Neural progenitor cell (in vitro differentiated cells): ENCODE data around the gene EVI2A. TPM values are rescaled to one million over a fixed set of nuclear protein-coding genes. Genes with fewer than 3 reads are reported as not detected.
"Not testable (repeated sequence)": the region's sequence is repeated elsewhere in the genome, so short reads cannot be mapped to it uniquely, and the experiment has no call there.

Experiments used
- DNase-seq: peaks from one replicate; pipeline ENCODE4 v3.0.0-alpha.2; 2016; ENCODE audit warnings: low spot score
- H2AFZ ChIP-seq: fragments of 200-600 bp; sonication (generic); replicated peaks from 2 replicates; pipeline ENCODE4 v1.6.1; 2016; ENCODE audit warnings: antibody characterized with exemption
- H3F3A ChIP-seq: fragments of 200-600 bp; sonication (generic); 2 replicates; pipeline ENCODE4 v1.6.1; 2016; ENCODE audit warnings: antibody characterized with exemption, low read depth
- H3K27ac ChIP-seq: fragments of 200-600 bp; sonication (generic); 2 replicates; pipeline ENCODE4 v1.5.1; 2016; ENCODE audit warnings: mild to moderate bottlenecking
- H3K27me3 ChIP-seq: fragments of 200-600 bp; sonication (generic); 2 replicates; pipeline ENCODE4 v1.6.1; 2016; ENCODE audit warnings: mild to moderate bottlenecking, moderate library complexity
- H3K36me3 ChIP-seq: fragments of 200-600 bp; sonication (generic); 2 replicates; pipeline ENCODE4 v1.5.1; 2016
- H3K4me1 ChIP-seq: fragments of 200-600 bp; sonication (generic); 2 replicates; pipeline ENCODE4 v1.6.1; 2016; ENCODE audit warnings: mixed run types
- H3K4me2 ChIP-seq: fragments of 200-600 bp; sonication (generic); 2 replicates; pipeline ENCODE4 v1.6.1; 2016
- H3K4me3 ChIP-seq: fragments of 200-600 bp; sonication (generic); 2 replicates; pipeline ENCODE4 v1.5.1; 2016
- H3K79me2 ChIP-seq: fragments of 200-600 bp; sonication (generic); 2 replicates; pipeline ENCODE4 v1.6.1; 2016; ENCODE audit warnings: low read depth
- H3K9ac ChIP-seq: fragments of 200-600 bp; sonication (generic); 2 replicates; pipeline ENCODE4 v1.6.1; 2016
- H3K9me3 ChIP-seq: fragments of 200-600 bp; sonication (generic); 2 replicates; pipeline ENCODE4 v1.5.1; 2016; ENCODE audit warnings: low read depth
- H4K20me1 ChIP-seq: fragments of 200-600 bp; sonication (generic); 2 replicates; pipeline ENCODE4 v1.6.1; 2016; ENCODE audit warnings: low read depth
- H3K27ac Mint-ChIP-seq: 3 replicates; pipeline ENCODE4 v1.8.0; 2021; ENCODE audit warnings: mixed read lengths
- H3K27me3 Mint-ChIP-seq: 2 replicates; pipeline ENCODE4 v1.8.0; 2022; ENCODE audit warnings: low read depth, mild to moderate bottlenecking, inconsistent platforms, moderate library complexity, mixed read lengths; ENCODE audit not compliant: insufficient read depth
- H3K36me3 Mint-ChIP-seq: 3 replicates; pipeline ENCODE4 v1.8.0; 2021; ENCODE audit warnings: mixed read lengths
- H3K4me1 Mint-ChIP-seq: 3 replicates; pipeline ENCODE4 v1.8.0; 2021; ENCODE audit warnings: mixed read lengths
- H3K4me3 Mint-ChIP-seq: 3 replicates; pipeline ENCODE4 v1.8.0; 2021; ENCODE audit warnings: mild to moderate bottlenecking, moderate library complexity, mixed read lengths
- H3K9me3 Mint-ChIP-seq: 3 replicates; pipeline ENCODE4 v1.8.0; 2020; ENCODE audit warnings: mixed read lengths
- CTCF ChIP-seq: fragments of 200-600 bp; sonication (generic); IDR thresholded peaks from 2 replicates; pipeline ENCODE4 v1.5.1; 2017; ENCODE audit warnings: antibody characterized with exemption, mild to moderate bottlenecking
- EZH2 ChIP-seq: fragments of 200-600 bp; sonication (generic); IDR thresholded peaks from 2 replicates; pipeline ENCODE4 v1.6.1; 2017; ENCODE audit warnings: antibody characterized with exemption, mild to moderate bottlenecking, moderate library complexity
- EZH2phosphoT487 ChIP-seq: fragments of 200-600 bp; sonication (generic); IDR thresholded peaks from 2 replicates; pipeline ENCODE4 v1.6.1; 2017; ENCODE audit warnings: antibody characterized with exemption
- total RNA-seq: library from RNA; depleted of rRNA; stranded (reverse); fragments of >200 nt; gene quantifications from 2 replicates; pipeline ENCODE4 v1.2.3, GENCODE V29; 2015; ENCODE audit warnings: low replicate concordance

The EVI2A gene
- total RNA-seq, 1 donor from 2014 or later: not detected

GRCh38 chr17:31294231-31294630, 27.2 kb downstream of the EVI2A start:
- Histone ChIP-seq H3F3A (no peaks in the 10 kb centered on the region), H4K20me1 (no peaks in the 10 kb centered on the region), H3K27ac (peak overlapping the region; percentile 29), H3K9ac (no peak overlapping the region), H3K27me3 (no peaks in the 10 kb centered on the region), H3K4me2 (no peak overlapping the region), H3K4me3 (no peak overlapping the region), H3K36me3 (no peaks in the 10 kb centered on the region), H2AFZ (no peak overlapping the region), H3K4me1 (peaks cover 17% of the 10 kb centered on the region), H3K9me3 (no peaks in the 10 kb centered on the region), H3K79me2 (no peaks in the 10 kb centered on the region)
- Mint-ChIP-seq H3K36me3 (peaks cover 5% of the 10 kb centered on the region), H3K9me3 (no peaks in the 10 kb centered on the region), H3K27me3 (no peaks in the 10 kb centered on the region), H3K4me1 (peaks cover 3% of the 10 kb centered on the region), H3K4me3 (no peak overlapping the region), H3K27ac (no peak overlapping the region)
- TF ChIP-seq EZH2: no peak
- TF ChIP-seq CTCF: no peak
- no peak for TF ChIP-seq EZH2phosphoT487
- no peak for DNase-seq

DNA sequence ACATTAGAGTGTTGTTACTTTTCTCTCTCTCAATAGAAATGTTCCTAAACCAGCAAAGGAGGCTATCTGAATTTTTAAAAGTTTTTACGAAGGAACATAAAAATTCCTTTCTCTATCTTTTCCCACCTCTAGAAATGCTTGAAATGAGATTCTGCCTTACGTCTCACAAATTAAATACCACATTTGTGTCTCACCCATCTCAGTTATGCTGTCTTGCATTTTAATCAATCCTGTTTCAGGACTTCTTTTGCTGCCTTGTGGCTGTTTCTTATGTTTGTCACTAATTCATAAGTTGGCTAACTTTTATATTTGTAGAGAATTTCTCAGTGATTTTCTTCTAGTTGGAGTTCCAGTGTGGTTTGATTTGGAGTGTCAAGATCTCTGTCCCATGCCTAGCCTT, 27.8 kb downstream of the EVI2A start:
- Mint-ChIP-seq H3K27me3 (no peaks in the 10 kb centered on the region), H3K4me1 (peaks cover 3% of the 10 kb centered on the region), H3K27ac (no peak overlapping the region), H3K4me3 (no peak overlapping the region), H3K9me3 (no peaks in the 10 kb centered on the region), H3K36me3 (peaks cover 5% of the 10 kb centered on the region)
- peak overlapping the region; percentile 6 for H3K9ac ChIP-seq
- H3K4me2 ChIP-seq: no peak overlapping the region
- H2AFZ ChIP-seq: no peak overlapping the region
- peak overlapping the region; percentile 29 for H3K27ac ChIP-seq
- no peak for TF ChIP-seq EZH2phosphoT487
- H3F3A ChIP-seq: no peaks in the 10 kb centered on the region
- no peaks in the 10 kb centered on the region for H4K20me1 ChIP-seq
- no peaks in the 10 kb centered on the region for H3K9me3 ChIP-seq
- no peaks in the 10 kb centered on the region for H3K27me3 ChIP-seq
- no peak for DNase-seq
- peaks cover 17% of the 10 kb centered on the region for H3K4me1 ChIP-seq
- no peaks in the 10 kb centered on the region for H3K79me2 ChIP-seq
- no peak overlapping the region for H3K4me3 ChIP-seq
- no peaks in the 10 kb centered on the region for H3K36me3 ChIP-seq

DNA sequence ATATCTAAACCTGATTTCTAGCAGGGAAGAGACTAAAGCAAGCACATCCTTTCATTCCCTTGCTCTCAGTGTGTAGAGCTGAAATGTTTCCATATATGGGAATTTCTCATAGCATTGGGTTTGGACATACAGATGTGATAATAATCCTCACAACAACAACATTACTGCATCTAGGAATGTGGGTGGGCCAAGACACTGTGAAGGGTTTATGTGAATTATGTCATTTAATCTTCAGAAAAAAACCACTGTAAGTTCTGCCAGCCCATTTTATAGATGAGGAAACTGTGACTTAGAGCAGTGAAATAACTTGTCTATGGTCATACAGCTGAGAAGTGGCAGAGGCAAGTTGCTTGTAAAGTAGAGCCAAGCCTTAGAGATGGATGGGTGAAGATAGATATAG, 29.6 kb downstream of the EVI2A start:
- Mint-ChIP-seq H3K36me3 (peaks cover 10% of the 10 kb centered on the region), H3K27me3 (no peaks in the 10 kb centered on the region), H3K9me3 (no peaks in the 10 kb centered on the region), H3K27ac (no peak overlapping the region), H3K4me1 (no peaks in the 10 kb centered on the region), H3K4me3 (no peak overlapping the region)
- no peak for DNase-seq
- Histone ChIP-seq H3K4me3 (no peak overlapping the region), H3K36me3 (no peaks in the 10 kb centered on the region), H3K4me2 (no peak overlapping the region), H4K20me1 (no peaks in the 10 kb centered on the region), H3K79me2 (no peaks in the 10 kb centered on the region), H3K9ac (no peak overlapping the region), H3K27ac (no peak overlapping the region), H2AFZ (no peak overlapping the region), H3K9me3 (no peaks in the 10 kb centered on the region), H3F3A (no peaks in the 10 kb centered on the region), H3K27me3 (no peaks in the 10 kb centered on the region), H3K4me1 (peaks cover 12% of the 10 kb centered on the region)
- TF ChIP-seq EZH2phosphoT487 (no peak), CTCF (no peak), EZH2 (no peak)

DNA sequence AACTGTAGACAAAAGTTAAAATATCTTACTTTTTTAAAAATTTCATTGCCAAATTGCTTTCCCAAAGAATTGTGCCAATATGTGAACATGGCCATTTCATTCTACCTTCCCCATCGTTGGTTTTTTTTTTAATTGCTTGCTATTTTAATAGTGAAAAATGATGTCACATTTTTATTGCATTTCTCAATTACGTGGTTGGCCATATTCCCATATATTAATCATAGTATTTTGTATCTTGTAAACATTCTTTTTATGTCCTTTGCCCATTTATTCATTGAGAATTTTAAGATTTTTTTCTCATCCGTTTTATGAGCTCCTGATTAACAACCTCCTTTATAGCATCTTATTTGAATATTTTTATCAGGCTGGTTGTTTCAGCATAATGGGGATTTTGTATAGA, 31.6 kb downstream of the EVI2A start:
- no peak overlapping the region for H3K4me3 Mint-ChIP-seq
- DNase-seq: no peak
- TF ChIP-seq EZH2 (no peak), EZH2phosphoT487 (no peak), CTCF (no peak)
- H3F3A ChIP-seq: no peaks in the 10 kb centered on the region
- no peaks in the 10 kb centered on the region for H3K4me1 ChIP-seq
- H3K4me3 ChIP-seq: no peak overlapping the region
- H3K4me1 Mint-ChIP-seq: no peaks in the 10 kb centered on the region
- H3K27me3 ChIP-seq: no peaks in the 10 kb centered on the region
- H3K27ac ChIP-seq: no peak overlapping the region
- no peaks in the 10 kb centered on the region for H4K20me1 ChIP-seq
- no peak overlapping the region for H3K27ac Mint-ChIP-seq
- H3K9ac ChIP-seq: no peak overlapping the region
- no peaks in the 10 kb centered on the region for H3K27me3 Mint-ChIP-seq
- peaks cover 10% of the 10 kb centered on the region for H3K36me3 Mint-ChIP-seq
- H3K9me3 Mint-ChIP-seq: no peaks in the 10 kb centered on the region
- no peak overlapping the region for H2AFZ ChIP-seq
- no peaks in the 10 kb centered on the region for H3K36me3 ChIP-seq
- no peaks in the 10 kb centered on the region for H3K79me2 ChIP-seq
- H3K9me3 ChIP-seq: no peaks in the 10 kb centered on the region
- no peak overlapping the region for H3K4me2 ChIP-seq

DNA sequence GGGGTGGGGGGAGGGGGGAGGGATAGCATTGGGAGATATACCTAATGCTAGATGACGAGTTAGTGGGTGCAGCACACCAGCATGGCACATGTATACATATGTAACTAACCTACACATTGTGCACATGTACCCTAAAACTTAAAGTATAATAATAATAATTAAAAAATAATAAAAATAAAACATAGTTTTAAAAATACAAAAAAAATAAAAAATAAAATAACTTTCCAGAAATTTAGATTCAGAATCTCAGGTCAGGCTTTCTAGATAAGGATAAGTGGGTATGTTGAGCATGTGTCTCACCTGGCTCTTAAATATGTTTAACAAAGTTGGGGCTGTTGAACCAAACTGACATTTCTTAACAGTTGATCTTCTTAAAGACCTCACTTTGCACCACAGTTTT, 33.5 kb downstream of the EVI2A start:
- H3F3A ChIP-seq, H3K4me1 Mint-ChIP-seq, H3K9me3 Mint-ChIP-seq, H3K4me3 ChIP-seq, H3K27ac Mint-ChIP-seq, H3K4me1 ChIP-seq, DNase-seq, H3K36me3 ChIP-seq, H3K4me3 Mint-ChIP-seq, H2AFZ ChIP-seq, H3K27me3 ChIP-seq, H4K20me1 ChIP-seq, H3K9ac ChIP-seq, H3K79me2 ChIP-seq, H3K27me3 Mint-ChIP-seq, H3K27ac ChIP-seq, H3K9me3 ChIP-seq, H3K4me2 ChIP-seq: not testable (repeated sequence)
- peaks cover 10% of the 10 kb centered on the region for H3K36me3 Mint-ChIP-seq
